ENCODE data around the gene IL17RD.
A peak's percentile ranks its signal among the peaks of the same experiment; 100 is the strongest.

The IL17RD gene

GRCh38 chr3:57105585-57105984 is 59.6 kb downstream of the IL17RD start:
- Histone ChIP-seq H3K36me3 (ENCODE audit: control insufficient read depth, low read length) (no peaks in the 10 kb centered on the region), H4K20me1 (ENCODE audit: control insufficient read depth, insufficient read depth, low read depth, low read length) (no peaks in the 10 kb centered on the region), H3F3A (ENCODE audit: control insufficient read depth, insufficient read depth) (no peaks in the 10 kb centered on the region), H3K4me2 (ENCODE audit: low read length) (no peak overlapping the region), H3K79me2 (ENCODE audit: control insufficient read depth, low read length) (no peaks in the 10 kb centered on the region), H3K27ac (ENCODE audit: low read depth, low read length) (no peak overlapping the region), H3K4me3 (ENCODE audit: low read length) (no peak overlapping the region), H3K9me2 (replicated peaks; ENCODE audit: control insufficient read depth, low read length) (no peaks in the 10 kb centered on the region), H3K4me1 (ENCODE audit: control insufficient read depth, low read length) (no peaks in the 10 kb centered on the region), H3K27me3 (ENCODE audit: control insufficient read depth, low read length) (peaks cover 3% of the 10 kb centered on the region; the same call in 1 of the 2 replicates), H3K9me3 (ENCODE audit: control insufficient read depth, insufficient read depth, low read length) (no peaks in the 10 kb centered on the region)
- TF ChIP-seq CTCF (IDR thresholded peaks at IDR 0.05; ENCODE audit: low read depth, low read length, poor library complexity, severe bottlenecking): no peak
- no peak for TF ChIP-seq EZH2phosphoT487 (IDR thresholded peaks at IDR 0.05; ENCODE audit: borderline replicate concordance, low read length)

GRCh38 chr3:57100046-57100695 is 65.0 kb downstream of the IL17RD start:
- H3K27me3 ChIP-seq (ENCODE audit: control insufficient read depth, low read length): peaks cover 15% of the 10 kb centered on the region
- no peaks in the 10 kb centered on the region for H3K36me3 ChIP-seq (ENCODE audit: control insufficient read depth, low read length)
- no peaks in the 10 kb centered on the region for H3K9me2 ChIP-seq (replicated peaks; ENCODE audit: control insufficient read depth, low read length)
- H3K4me3 ChIP-seq (ENCODE audit: low read length): no peak overlapping the region
- no peaks in the 10 kb centered on the region for H4K20me1 ChIP-seq (ENCODE audit: control insufficient read depth, insufficient read depth, low read depth, low read length)
- H3K79me2 ChIP-seq (ENCODE audit: control insufficient read depth, low read length): no peaks in the 10 kb centered on the region
- H3K4me2 ChIP-seq (ENCODE audit: low read length): no peak overlapping the region
- no peaks in the 10 kb centered on the region for H3F3A ChIP-seq (ENCODE audit: control insufficient read depth, insufficient read depth)
- H3K4me1 ChIP-seq (ENCODE audit: control insufficient read depth, low read length): peaks cover 4% of the 10 kb centered on the region; the same call in 1 of the 2 replicates
- no peaks in the 10 kb centered on the region for H3K9me3 ChIP-seq (ENCODE audit: control insufficient read depth, insufficient read depth, low read length)
- no peak for TF ChIP-seq EZH2phosphoT487 (IDR thresholded peaks at IDR 0.05; ENCODE audit: borderline replicate concordance, low read length)
- peak; percentile 83 for TF ChIP-seq CTCF (IDR thresholded peaks at IDR 0.05; ENCODE audit: low read depth, low read length, poor library complexity, severe bottlenecking)
- no peak overlapping the region for H3K27ac ChIP-seq (ENCODE audit: low read depth, low read length)

GRCh38 chr3:57098418-57099310 is 66.5 kb downstream of the IL17RD start:
- H3K36me3 ChIP-seq (ENCODE audit: control insufficient read depth, low read length): no peaks in the 10 kb centered on the region
- TF ChIP-seq EZH2phosphoT487 (IDR thresholded peaks at IDR 0.05; ENCODE audit: borderline replicate concordance, low read length): no peak
- no peak for TF ChIP-seq CTCF (IDR thresholded peaks at IDR 0.05; ENCODE audit: low read depth, low read length, poor library complexity, severe bottlenecking)
- H3K4me3 ChIP-seq (ENCODE audit: low read length): no peak overlapping the region
- H3F3A ChIP-seq (ENCODE audit: control insufficient read depth, insufficient read depth): no peaks in the 10 kb centered on the region
- H3K79me2 ChIP-seq (ENCODE audit: control insufficient read depth, low read length): no peaks in the 10 kb centered on the region
- H3K4me2 ChIP-seq (ENCODE audit: low read length): no peak overlapping the region
- H3K9me3 ChIP-seq (ENCODE audit: control insufficient read depth, insufficient read depth, low read length): no peaks in the 10 kb centered on the region
- H3K27me3 ChIP-seq (ENCODE audit: control insufficient read depth, low read length): peaks cover 12% of the 10 kb centered on the region
- H3K9me2 ChIP-seq (replicated peaks; ENCODE audit: control insufficient read depth, low read length): no peaks in the 10 kb centered on the region
- H4K20me1 ChIP-seq (ENCODE audit: control insufficient read depth, insufficient read depth, low read depth, low read length): no peaks in the 10 kb centered on the region
- H3K27ac ChIP-seq (ENCODE audit: low read depth, low read length): no peak overlapping the region
- H3K4me1 ChIP-seq (ENCODE audit: control insufficient read depth, low read length): peaks cover 4% of the 10 kb centered on the region; the same call in 1 of the 2 replicates
